ENCODE measurements around the gene LAMTOR4. TPM values are rescaled to one million over a fixed set of nuclear protein-coding genes. Genes with fewer than 3 reads are reported as not detected.

LAMTOR4 gene
- total RNA-seq, 3 donors from 2014 or later (not counting 1 experiment from before 2014, with no cell fraction given), result 148 to 161 (median 156) TPM

DNA sequence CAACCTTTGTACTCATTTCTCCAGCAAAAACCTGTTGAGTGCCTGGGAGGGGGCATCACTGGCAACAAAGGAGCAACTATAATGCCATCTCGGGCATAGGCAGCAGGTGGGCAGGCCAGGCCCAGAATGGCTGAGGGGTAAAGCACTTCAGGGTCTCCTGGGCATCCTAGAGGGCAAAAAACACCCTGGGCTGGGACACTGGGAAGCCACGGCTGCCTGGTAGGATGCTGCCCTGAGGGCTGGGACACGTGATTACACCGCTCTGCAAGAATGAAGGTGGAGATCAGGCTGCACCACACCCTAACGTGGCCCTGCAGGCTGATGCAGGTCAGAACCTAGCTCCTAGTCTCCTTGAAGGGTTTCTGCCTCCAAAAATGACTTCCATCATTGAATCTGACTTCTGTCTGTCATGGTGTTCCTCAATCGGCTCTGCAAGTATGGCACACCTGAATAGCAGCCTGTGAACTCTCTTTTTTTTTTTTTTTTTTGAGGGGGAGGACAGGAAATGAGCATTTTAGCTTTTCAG, 14.4 kb downstream of the LAMTOR4 start:
- no peak overlapping the region for H3K27ac ChIP-seq (ENCODE audit: low read length)
- no peaks in the 10 kb centered on the region for H3K36me3 ChIP-seq (ENCODE audit: control insufficient read depth, insufficient read depth, low read length)
- H3K4me1 Mint-ChIP-seq, result peaks cover 13 to 18% of the 10 kb centered on the region in 2 donors
- no peak overlapping the region for H3K27ac Mint-ChIP-seq
- no peaks in the 10 kb centered on the region for H3K9me3 ChIP-seq (ENCODE audit: control insufficient read depth, insufficient read depth, low read length)
- no peak overlapping the region for H3K4me3 ChIP-seq (ENCODE audit: low read length)
- H3K36me3 Mint-ChIP-seq, result no peaks in the 10 kb centered on the region
- WGBS (ENCODE audit: insufficient coverage), result 66% methylated on average over 6 of the region's 6 CpGs
- peaks cover 27% of the 10 kb centered on the region for H3K4me1 ChIP-seq (ENCODE audit: control insufficient read depth, insufficient read depth, low read length)
- DNase-seq (peak in 1 of 2 donors; percentile 56), ATAC-seq (no peak)
- intact Hi-C loops (cut with micrococcal nuclease), result no loop called here
- H3K4me3 Mint-ChIP-seq, result peak overlapping the region; percentile 6
- TF ChIP-seq, protein P1, sequence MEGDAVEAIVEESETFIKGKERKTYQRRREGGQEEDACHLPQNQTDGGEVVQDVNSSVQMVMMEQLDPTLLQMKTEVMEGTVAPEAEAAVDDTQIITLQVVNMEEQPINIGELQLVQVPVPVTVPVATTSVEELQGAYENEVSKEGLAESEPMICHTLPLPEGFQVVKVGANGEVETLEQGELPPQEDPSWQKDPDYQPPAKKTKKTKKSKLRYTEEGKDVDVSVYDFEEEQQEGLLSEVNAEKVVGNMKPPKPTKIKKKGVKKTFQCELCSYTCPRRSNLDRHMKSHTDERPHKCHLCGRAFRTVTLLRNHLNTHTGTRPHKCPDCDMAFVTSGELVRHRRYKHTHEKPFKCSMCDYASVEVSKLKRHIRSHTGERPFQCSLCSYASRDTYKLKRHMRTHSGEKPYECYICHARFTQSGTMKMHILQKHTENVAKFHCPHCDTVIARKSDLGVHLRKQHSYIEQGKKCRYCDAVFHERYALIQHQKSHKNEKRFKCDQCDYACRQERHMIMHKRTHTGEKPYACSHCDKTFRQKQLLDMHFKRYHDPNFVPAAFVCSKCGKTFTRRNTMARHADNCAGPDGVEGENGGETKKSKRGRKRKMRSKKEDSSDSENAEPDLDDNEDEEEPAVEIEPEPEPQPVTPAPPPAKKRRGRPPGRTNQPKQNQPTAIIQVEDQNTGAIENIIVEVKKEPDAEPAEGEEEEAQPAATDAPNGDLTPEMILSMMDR (IDR thresholded peaks at IDR 0.05), result no peak
- H3K27me3 Mint-ChIP-seq (ENCODE audit: low read depth in 2 of 2), result peaks cover 24 to 28% of the 10 kb centered on the region in 2 donors
- no peaks in the 10 kb centered on the region for H3K9me3 Mint-ChIP-seq
- H3K27me3 ChIP-seq (ENCODE audit: control insufficient read depth, insufficient read depth, low read length), result peaks cover 18% of the 10 kb centered on the region

DNA sequence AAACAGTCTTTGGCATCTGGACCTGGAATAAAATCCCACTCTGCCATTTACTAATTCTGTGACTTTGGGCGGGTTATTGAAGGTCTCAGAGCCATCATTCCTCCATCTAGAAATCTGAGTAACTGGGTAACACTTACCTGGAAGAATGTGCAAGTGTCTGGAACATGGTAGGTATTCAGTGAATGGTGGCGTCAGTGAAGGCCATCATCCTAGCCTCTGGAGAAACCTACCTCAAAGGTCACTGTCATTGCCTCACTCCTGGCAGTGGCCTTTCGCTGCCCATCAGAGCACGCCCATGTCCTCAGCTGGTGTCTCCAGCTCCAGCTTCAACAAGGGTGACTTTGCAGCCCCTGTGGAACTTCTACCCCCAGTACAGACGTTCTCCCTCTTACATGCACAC, 15.2 kb downstream of the LAMTOR4 start:
- Mint-ChIP-seq H3K27me3 (ENCODE audit: low read depth in 2 of 2) (peaks cover 32 to 36% of the 10 kb centered on the region in 2 donors), H3K4me3 (no peak overlapping the region), H3K27ac (no peak overlapping the region), H3K9me3 (no peaks in the 10 kb centered on the region), H3K4me1 (peaks cover 21 to 26% of the 10 kb centered on the region in 2 donors), H3K36me3 (no peaks in the 10 kb centered on the region)
- H3K27ac ChIP-seq (ENCODE audit: low read length), result no peak overlapping the region
- intact Hi-C loops (cut with micrococcal nuclease), result no loop called here
- no peaks in the 10 kb centered on the region for H3K36me3 ChIP-seq (ENCODE audit: control insufficient read depth, insufficient read depth, low read length)
- H3K27me3 ChIP-seq (ENCODE audit: control insufficient read depth, insufficient read depth, low read length), result peaks cover 23% of the 10 kb centered on the region
- peaks cover 32% of the 10 kb centered on the region for H3K4me1 ChIP-seq (ENCODE audit: control insufficient read depth, insufficient read depth, low read length)
- TF ChIP-seq, protein P1 (IDR thresholded peaks at IDR 0.05), result no peak
- ATAC-seq (no peak), DNase-seq (peak in 1 of 2 donors; percentile 5)
- WGBS (ENCODE audit: insufficient coverage), result 88% methylated on average over 5 of the region's 5 CpGs
- no peaks in the 10 kb centered on the region for H3K9me3 ChIP-seq (ENCODE audit: control insufficient read depth, insufficient read depth, low read length)
- no peak overlapping the region for H3K4me3 ChIP-seq (ENCODE audit: low read length)

DNA sequence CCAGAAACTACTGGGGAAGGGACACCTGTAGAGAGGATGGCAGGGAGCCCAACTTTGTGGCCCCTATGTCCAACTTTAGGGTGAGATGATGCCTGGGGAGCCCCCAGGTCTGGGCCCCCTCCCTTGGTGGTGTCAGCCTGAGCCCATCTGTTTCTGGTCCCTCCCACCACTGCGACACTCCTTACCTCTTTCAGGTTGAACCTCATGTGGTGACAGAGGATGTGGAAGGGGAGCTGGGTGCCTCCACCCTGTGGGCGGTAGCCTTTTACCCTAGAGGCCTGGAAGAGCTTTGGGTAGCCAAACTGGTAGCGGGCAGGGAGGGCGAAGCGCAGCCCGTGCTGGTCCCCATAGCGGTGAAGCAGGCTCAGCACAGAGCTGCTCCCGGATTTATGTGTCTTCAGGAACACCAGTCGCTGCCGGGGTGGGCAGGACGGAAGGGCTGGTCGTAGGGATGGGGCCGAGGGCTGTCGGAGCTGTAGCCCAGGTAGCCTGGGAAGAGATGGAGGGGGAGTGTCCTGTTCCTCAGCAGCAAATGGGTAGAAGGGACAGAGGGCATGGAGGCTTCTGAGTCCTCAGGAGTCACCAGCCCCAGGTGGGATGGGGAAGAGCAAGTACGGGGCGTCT, 17.7 kb downstream of the LAMTOR4 start:
- peaks cover 33% of the 10 kb centered on the region for H3K27me3 ChIP-seq (ENCODE audit: control insufficient read depth, insufficient read depth, low read length)
- H3K4me1 ChIP-seq (ENCODE audit: control insufficient read depth, insufficient read depth, low read length), result peaks cover 38% of the 10 kb centered on the region
- Mint-ChIP-seq H3K27ac (no peak overlapping the region), H3K4me1 (peaks cover 28 to 38% of the 10 kb centered on the region in 2 donors), H3K9me3 (no peaks in the 10 kb centered on the region), H3K4me3 (peak overlapping the region; percentile 62), H3K27me3 (ENCODE audit: low read depth in 2 of 2) (peaks cover 47 to 51% of the 10 kb centered on the region in 2 donors), H3K36me3 (no peaks in the 10 kb centered on the region)
- TF ChIP-seq, protein P1 (IDR thresholded peaks at IDR 0.05), result no peak
- H3K4me3 ChIP-seq (ENCODE audit: low read length), result no peak overlapping the region
- intact Hi-C loops (cut with micrococcal nuclease), result no loop called here
- H3K9me3 ChIP-seq (ENCODE audit: control insufficient read depth, insufficient read depth, low read length), result no peaks in the 10 kb centered on the region
- 69% methylated on average over 15 of the region's 16 CpGs for WGBS (ENCODE audit: insufficient coverage)
- H3K36me3 ChIP-seq (ENCODE audit: control insufficient read depth, insufficient read depth, low read length), result no peaks in the 10 kb centered on the region
- peak in 1 of 2 donors; percentile 64 for DNase-seq
- ATAC-seq, result no peak
- H3K27ac ChIP-seq (ENCODE audit: low read length), result no peak overlapping the region
